Brain pericyte (primary cell): ENCODE measurements around the gene XRCC6.
"Not testable (repeated sequence)": the region's sequence is repeated elsewhere in the genome, so short reads cannot be mapped to it uniquely, and the experiment has no call there.

Experiments
- DNase-seq: peaks from one replicate; pipeline ENCODE4 v3.0.0-alpha.2; 2012; ENCODE audit warnings: low read depth, low spot score

Gene XRCC6

DNA sequence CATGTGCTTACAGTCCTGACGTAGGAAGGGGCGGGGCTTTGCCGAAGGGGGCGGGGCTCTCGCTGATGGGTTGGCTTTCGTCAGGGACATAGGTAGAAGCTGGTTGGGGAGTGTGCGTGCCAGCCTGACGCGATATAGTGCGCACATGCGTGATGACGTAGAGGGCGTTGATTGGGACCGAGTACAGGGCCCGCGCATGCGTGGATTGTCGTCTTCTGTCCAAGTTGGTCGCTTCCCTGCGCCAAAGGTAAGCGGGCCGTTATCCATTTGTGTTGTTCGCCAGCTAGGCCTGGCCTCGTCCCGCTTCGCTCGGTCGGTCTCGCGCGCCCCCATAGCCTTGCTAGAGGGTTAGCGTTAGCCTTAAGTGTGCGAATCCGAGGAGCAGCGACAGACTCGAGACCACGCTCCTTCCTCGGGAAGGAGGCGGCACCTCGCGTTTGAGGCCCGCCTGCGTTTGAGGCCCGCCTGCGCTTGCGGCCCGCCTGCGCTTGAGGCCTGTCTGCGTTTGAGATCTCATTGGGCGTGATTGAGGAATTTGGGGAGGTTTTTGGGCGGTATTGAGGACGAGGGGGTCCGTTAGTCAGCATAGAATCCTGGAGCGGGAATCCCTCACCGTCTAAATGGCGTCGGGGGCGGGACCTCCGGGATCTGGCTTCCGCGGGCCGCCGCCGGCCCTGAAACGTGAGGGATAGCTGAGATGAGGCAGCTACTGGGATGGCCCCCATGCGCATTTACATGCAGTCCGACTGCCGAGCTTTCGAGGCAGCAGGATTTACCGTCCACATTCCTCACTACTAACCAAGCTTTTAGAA lies at the start of gene XRCC6:
XRCC6 (plus strand) TSS at position 197 of the 812 bp plus-strand sequence. CDS start 710 bp downstream, outside the sequence.
- DNase-seq = peak; percentile 99

- no peak for DNase-seq
Observed at GRCh38 chr22:41571786-41572185, 49.3 kb upstream of the XRCC6 start.

DNA sequence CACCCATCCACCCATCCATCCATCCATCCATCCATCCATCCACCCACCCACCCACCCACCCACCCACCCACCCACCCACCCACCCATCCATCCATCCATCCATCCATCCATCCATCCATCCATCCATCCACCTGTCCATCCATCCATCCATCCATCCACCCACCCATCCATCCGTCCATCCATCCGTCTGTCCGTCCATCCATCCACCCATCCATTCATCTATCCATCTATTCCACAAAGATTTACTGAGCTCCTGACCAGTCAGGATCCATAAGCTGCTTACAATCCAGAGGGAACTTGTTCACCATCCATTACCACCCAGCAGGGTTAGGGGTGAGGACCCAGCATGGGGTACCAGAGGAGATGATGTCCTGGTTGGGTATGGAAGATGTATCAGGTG lies 48.8 kb upstream of the XRCC6 start:
- not testable (repeated sequence) for DNase-seq

GRCh38 chr22:41573677-41574076 lies 47.4 kb upstream of the XRCC6 start:
- DNase-seq = no peak

DNA sequence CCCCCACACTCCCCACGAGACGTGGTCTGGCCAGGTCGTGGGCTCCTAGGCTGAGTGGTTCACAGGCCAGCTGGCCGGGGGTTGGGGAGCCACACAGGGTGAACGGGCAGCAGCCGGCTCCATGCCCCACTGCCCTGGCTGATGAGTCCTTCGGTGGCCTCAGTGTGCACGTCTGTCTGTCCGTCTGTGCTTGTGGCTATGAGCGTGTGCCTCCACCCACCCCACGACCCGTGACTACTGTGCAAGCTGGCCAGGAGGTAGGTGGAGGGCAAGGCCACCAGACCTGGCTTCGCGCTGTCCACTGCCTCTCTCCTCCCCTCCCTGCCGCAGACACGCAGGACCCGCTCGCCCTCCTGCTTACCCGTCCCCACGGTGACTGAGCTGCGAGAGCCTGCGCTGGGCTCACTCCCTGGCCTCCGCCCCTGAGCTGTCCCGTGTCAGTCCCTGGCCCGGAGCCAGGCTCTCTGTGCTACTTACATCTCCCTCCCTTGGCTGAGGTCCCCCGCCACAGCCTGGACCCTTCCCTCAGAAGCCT lies 46.2 kb upstream of the XRCC6 start:
- DNase-seq = no peak

GRCh38 chr22:41575533-41575932 lies 45.6 kb upstream of the XRCC6 start:
- no peak for DNase-seq

- no peak for DNase-seq
Observed at GRCh38 chr22:41576877-41577276, 44.2 kb upstream of the XRCC6 start.

- no peak for DNase-seq
Observed at GRCh38 chr22:41578114-41578513, 43.0 kb upstream of the XRCC6 start.

GRCh38 chr22:41578818-41579217 lies 42.3 kb upstream of the XRCC6 start:
- DNase-seq = no peak

GRCh38 chr22:41579297-41579996 lies 41.6 kb upstream of the XRCC6 start:
- DNase-seq = no peak

DNA sequence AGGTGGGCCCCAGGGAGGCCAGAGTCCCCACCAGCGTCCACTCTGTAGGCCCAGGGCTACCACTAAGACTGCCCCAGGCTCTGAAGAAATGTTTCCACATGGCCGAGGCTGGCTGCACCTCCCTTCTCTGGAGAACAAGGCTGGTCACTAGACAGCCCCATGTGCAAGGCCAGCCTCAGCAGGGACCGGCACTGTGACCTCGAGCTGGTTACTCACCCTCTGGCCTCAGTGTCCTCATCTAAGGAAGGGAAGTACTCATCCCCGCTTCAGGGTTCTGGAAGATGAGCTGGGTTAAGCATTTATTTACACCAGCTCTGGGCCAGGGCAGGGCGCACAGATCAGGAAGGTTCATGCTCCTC lies 41.1 kb upstream of the XRCC6 start:
- no peak for DNase-seq

DNA sequence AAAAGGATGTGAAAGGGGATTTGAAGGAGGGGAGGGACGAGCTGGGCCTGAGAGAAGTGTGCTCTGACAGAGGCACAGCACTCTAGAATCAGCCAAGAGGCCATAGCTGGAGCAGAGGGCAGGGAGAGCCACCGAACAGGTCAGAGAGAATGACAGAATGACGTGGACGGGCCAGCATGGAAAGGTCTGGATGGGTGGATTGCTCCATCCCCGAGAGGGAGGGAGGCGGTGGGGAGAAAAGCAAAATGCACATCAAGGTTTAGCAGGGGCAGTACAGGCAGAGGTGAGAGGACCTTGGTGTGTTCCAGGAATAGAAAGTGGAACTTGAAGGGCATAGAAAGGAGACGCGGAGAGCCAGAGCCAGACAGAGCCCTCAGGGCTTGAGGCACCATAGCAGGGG lies 38.4 kb upstream of the XRCC6 start:
- no peak for DNase-seq

- DNase-seq = no peak
Observed at GRCh38 chr22:41584881-41585280, 36.2 kb upstream of the XRCC6 start.

- DNase-seq = no peak
Observed at GRCh38 chr22:41585898-41586297, 35.2 kb upstream of the XRCC6 start.

DNA sequence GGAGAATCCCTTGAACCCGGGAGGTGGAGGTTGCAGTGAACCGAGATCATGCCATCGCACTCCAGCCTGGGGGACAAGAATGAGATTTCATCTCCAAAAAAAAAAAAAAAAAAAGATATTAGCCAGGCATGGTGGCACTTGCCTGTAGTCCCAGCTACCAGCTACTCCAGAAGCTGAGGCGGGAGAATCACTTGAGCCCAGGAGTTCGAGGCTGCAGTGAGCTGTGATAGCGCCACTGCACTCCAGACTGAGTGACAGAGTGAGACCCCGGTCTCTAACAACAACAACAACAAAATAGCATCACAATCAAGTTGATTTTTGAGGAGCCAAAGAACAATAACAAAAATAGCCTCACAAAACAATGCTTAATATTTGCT lies 33.8 kb upstream of the XRCC6 start:
- DNase-seq = no peak

DNA sequence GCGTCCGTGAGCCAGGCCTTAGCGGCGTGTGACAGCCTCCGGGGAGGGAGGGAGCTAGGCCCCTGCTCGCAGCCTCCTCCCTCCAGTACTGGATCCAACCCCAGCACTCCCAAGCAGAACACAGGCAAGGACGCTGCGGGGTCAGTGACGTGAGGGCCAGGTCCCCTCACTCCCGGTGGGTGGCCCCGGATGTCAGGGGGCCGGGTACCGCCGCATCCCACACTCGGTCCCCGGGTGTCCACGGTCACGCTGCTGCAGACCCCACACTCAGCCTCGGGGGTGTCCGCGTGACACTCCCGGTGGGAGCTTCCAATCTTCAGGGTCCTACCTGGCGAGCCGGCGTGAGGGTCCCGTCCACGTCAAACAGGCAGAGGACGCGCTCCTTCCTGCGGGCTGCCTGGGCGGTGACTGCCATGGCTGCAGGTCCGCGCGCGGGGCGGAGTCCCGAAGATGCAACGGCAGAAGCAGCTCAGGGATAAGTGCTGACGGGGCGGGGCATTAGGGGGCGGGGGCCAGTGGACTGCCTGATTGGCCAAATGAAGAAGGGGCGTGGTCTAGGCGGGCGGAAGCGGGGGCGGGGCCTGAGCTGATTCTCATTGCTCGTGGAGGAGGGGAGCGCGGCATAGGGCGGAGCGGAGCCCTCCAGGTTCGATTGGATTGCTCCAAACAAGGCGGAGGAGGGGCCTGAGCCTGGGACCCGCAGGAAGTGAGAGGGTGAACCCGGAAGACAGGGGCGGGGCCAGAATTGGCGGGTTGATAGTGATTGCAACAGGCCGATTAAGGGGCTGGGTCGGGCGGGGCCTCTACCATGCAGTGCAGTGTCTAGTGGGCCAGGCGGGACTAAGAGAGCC lies 31.5 kb upstream of the XRCC6 start, which contains the start of gene PMM1:
PMM1 (minus strand) TSS at position 450 of the 851 bp plus-strand sequence; CDS start at position 415, 35 bp downstream.
- DNase-seq = peak; percentile 99

GRCh38 chr22:41593336-41593960 lies 27.6 kb upstream of the XRCC6 start:
- not testable (repeated sequence) for DNase-seq

- no peak for DNase-seq
Observed at GRCh38 chr22:41595703-41596102, 25.4 kb upstream of the XRCC6 start.

- DNase-seq = no peak
Observed at GRCh38 chr22:41596776-41597634, 24.1 kb upstream of the XRCC6 start.

- DNase-seq = no peak
Observed at GRCh38 chr22:41597635-41597953, 23.5 kb upstream of the XRCC6 start.

DNA sequence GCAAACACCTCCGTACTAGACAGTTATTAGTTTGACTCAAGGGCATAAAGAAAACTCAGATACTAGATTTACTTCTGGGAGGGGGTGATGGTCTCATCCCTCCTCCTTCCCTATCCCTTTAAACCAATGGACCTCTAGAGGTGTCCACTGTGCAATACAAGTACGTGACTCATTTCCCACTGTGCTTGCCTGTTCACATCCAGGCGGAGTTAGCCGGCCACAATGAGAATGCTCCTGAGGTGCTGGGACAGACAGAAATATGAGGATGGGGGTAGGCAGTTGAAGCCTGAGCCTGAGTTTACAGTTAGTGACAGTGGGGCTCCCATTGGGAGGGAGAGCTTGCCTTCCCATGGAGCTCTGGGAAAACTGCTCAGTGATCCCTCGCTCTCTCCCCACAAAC lies 23.0 kb upstream of the XRCC6 start:
- DNase-seq = no peak
